ENCODE data around the gene CXorf58.

DNA sequence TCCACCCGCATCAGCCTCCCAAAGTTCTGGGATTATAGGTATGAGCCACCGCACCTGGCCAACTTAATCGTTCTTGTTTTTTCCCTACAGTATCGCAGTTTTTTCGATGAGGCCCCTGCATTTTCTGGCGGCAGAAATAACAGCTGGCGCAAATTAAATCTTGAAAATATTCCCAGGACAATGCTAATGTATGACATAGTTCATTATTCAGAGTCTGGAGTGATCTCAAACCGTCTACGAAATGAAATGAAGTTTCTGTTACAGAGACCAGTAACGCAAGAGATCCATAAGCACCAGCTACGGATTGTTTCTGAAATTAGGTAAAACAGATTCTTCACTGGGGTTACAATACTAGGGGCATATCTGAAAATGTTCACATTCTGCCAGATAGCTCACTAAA is 27.3 kb downstream of the CXorf58 start:
- TF ChIP-seq POLR2AphosphoS5 (IDR thresholded peaks at IDR 0.05; ENCODE audit: low read depth, low read length), result no peak
- TF ChIP-seq, protein P1, sequence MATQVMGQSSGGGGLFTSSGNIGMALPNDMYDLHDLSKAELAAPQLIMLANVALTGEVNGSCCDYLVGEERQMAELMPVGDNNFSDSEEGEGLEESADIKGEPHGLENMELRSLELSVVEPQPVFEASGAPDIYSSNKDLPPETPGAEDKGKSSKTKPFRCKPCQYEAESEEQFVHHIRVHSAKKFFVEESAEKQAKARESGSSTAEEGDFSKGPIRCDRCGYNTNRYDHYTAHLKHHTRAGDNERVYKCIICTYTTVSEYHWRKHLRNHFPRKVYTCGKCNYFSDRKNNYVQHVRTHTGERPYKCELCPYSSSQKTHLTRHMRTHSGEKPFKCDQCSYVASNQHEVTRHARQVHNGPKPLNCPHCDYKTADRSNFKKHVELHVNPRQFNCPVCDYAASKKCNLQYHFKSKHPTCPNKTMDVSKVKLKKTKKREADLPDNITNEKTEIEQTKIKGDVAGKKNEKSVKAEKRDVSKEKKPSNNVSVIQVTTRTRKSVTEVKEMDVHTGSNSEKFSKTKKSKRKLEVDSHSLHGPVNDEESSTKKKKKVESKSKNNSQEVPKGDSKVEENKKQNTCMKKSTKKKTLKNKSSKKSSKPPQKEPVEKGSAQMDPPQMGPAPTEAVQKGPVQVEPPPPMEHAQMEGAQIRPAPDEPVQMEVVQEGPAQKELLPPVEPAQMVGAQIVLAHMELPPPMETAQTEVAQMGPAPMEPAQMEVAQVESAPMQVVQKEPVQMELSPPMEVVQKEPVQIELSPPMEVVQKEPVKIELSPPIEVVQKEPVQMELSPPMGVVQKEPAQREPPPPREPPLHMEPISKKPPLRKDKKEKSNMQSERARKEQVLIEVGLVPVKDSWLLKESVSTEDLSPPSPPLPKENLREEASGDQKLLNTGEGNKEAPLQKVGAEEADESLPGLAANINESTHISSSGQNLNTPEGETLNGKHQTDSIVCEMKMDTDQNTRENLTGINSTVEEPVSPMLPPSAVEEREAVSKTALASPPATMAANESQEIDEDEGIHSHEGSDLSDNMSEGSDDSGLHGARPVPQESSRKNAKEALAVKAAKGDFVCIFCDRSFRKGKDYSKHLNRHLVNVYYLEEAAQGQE (IDR thresholded peaks at IDR 0.05; ENCODE audit: insufficient read depth in 1 of 2, low read depth in 2 of 2, low read length in 2 of 2), result no peak
- TF ChIP-seq TAF1 (IDR thresholded peaks at IDR 0.05; ENCODE audit: borderline replicate concordance, insufficient read depth, low read length), result no peak
- no peak for TF ChIP-seq SIN3A (IDR thresholded peaks at IDR 0.05; ENCODE audit: borderline replicate concordance, insufficient read depth, low read length)
- no peak for TF ChIP-seq FOXP2 (optimal IDR thresholded peaks at IDR 0.05; ENCODE audit: borderline replicate concordance, extremely low read depth, extremely low read length, insufficient read depth)

Data from PFSK-1 (cell line).